IMR-90 (cell line): ENCODE measurements around the gene HYI. TPM values are rescaled to one million over a fixed set of nuclear protein-coding genes. Genes with fewer than 3 reads are reported as not detected.

Experiments
- ATAC-seq: fragments of 200-7000 bp; cut with Tn5 transposase; 2 replicates; pipeline ENCODE4 v1.9.1; 2020; ENCODE audit warnings: low read depth, mild to moderate bottlenecking, moderate library complexity
- BruUV-seq: library from RNA; stranded (reverse); fragments of 400-500 nt; replicated peaks from 2 replicates; lab custom pipeline; 2021; lab: Mats Ljungman, UMichigan
- CTCF ChIA-PET: fragments of 300-600 bp; formaldehyde crosslinking; extraction: SDS; loops from one replicate; lab custom pipeline; 2021; ENCODE audit warnings: antibody characterized with exemption; lab: Yijun Ruan, JAX
- POLR2A ChIA-PET: fragments of 300-600 bp; sonication (Branson Sonifier 250); formaldehyde crosslinking; loops from one replicate; lab custom pipeline; 2022; ENCODE audit warnings: antibody characterized with exemption; ENCODE audit not compliant: unreplicated experiment; lab: Charles Lee
- DNase-seq: peaks from one replicate; pipeline ENCODE4 v3.0.0; 2013
- H2AFZ ChIP-seq: replicated peaks from 2 replicates; pipeline ENCODE3; 2013; ENCODE audit warnings: low read length, mild to moderate bottlenecking; ENCODE audit not compliant: poor library complexity
- H2AK5ac ChIP-seq: 2 replicates; pipeline ENCODE4 v1.6.1; 2013; ENCODE audit warnings: low read depth, low read length, inconsistent platforms
- H2AK9ac ChIP-seq: replicated peaks from 2 replicates; pipeline ENCODE3; 2013; ENCODE audit warnings: mild to moderate bottlenecking, low read depth, low read length, moderate library complexity; ENCODE audit not compliant: poor library complexity
- H2BK120ac ChIP-seq: 2 replicates; pipeline ENCODE4 v1.6.1; 2013; ENCODE audit warnings: low read depth, low read length, inconsistent platforms
- H2BK15ac ChIP-seq: 3 replicates; pipeline ENCODE4 v1.6.1; 2013; ENCODE audit warnings: low read depth, low read length, inconsistent platforms
- H2BK20ac ChIP-seq: 2 replicates; pipeline ENCODE4 v1.6.1; 2013; ENCODE audit warnings: low read depth, mild to moderate bottlenecking, inconsistent platforms, low read length, moderate library complexity
- H2BK5ac ChIP-seq: 2 replicates; pipeline ENCODE4 v1.6.1; 2013; ENCODE audit warnings: mild to moderate bottlenecking, low read depth, low read length, inconsistent platforms; ENCODE audit not compliant: poor library complexity, severe bottlenecking
- H3K14ac ChIP-seq: replicated peaks from 2 replicates; pipeline ENCODE4 v1.6.1; 2013; ENCODE audit warnings: low read depth, low read length, inconsistent platforms
- H3K18ac ChIP-seq: 2 replicates; pipeline ENCODE4 v1.6.1; 2013; ENCODE audit warnings: low read depth, low read length, control low read depth
- H3K23ac ChIP-seq: 2 replicates; pipeline ENCODE4 v1.6.1; 2013; ENCODE audit warnings: low read depth, low read length, inconsistent platforms
- H3K27ac ChIP-seq: 2 replicates; pipeline ENCODE4 v1.5.1; 2013; ENCODE audit warnings: mild to moderate bottlenecking, control low read depth, low read length; ENCODE audit not compliant: insufficient read depth
- H3K27me3 ChIP-seq: 2 replicates; pipeline ENCODE4 v1.6.1; 2013; ENCODE audit warnings: low read length; ENCODE audit not compliant: control insufficient read depth, insufficient read depth
- H3K36me3 ChIP-seq: 2 replicates; pipeline ENCODE4 v1.6.1; 2013; ENCODE audit warnings: low read length, mixed read lengths; ENCODE audit not compliant: control insufficient read depth, insufficient read depth
- H3K4ac ChIP-seq: 2 replicates; pipeline ENCODE4 v1.6.1; 2013; ENCODE audit warnings: low read depth, low read length, inconsistent platforms
- H3K4me1 ChIP-seq: 2 replicates; pipeline ENCODE4 v1.6.1; 2013; ENCODE audit warnings: low read length, mixed read lengths; ENCODE audit not compliant: control insufficient read depth, insufficient read depth
- H3K4me2 ChIP-seq: 2 replicates; pipeline ENCODE4 v1.6.1; 2013; ENCODE audit warnings: low read depth, mild to moderate bottlenecking, control low read depth, low read length, moderate library complexity
- H3K4me3 ChIP-seq: 2 replicates; pipeline ENCODE4 v1.5.1; 2013; ENCODE audit warnings: low read depth, mild to moderate bottlenecking, control low read depth, low read length, moderate library complexity; ENCODE audit not compliant: insufficient read depth
- H3K56ac ChIP-seq: 2 replicates; pipeline ENCODE4 v1.6.1; 2013; ENCODE audit warnings: low read length, inconsistent platforms; ENCODE audit not compliant: insufficient read depth; ENCODE audit errors: extremely low read depth
- H3K79me1 ChIP-seq, 2 experiments: 2 replicates each; pipeline ENCODE4 v1.6.1; 2013; ENCODE audit warnings: low read length in 2 of 2, inconsistent platforms in 1 of 2, low read depth in 1 of 2
- H3K9ac ChIP-seq: 2 replicates; pipeline ENCODE4 v1.6.1; 2013; ENCODE audit warnings: low read depth, low read length, control low read depth
- H3K9me1 ChIP-seq: 2 replicates; pipeline ENCODE4 v1.6.1; 2013; ENCODE audit warnings: low read length, inconsistent platforms; ENCODE audit not compliant: insufficient read depth
- H3K9me3 ChIP-seq: 2 replicates; pipeline ENCODE4 v1.6.1; 2013; ENCODE audit warnings: low read length; ENCODE audit not compliant: control insufficient read depth, insufficient read depth
- H4K20me1 ChIP-seq: 2 replicates; pipeline ENCODE4 v1.6.1; 2013; ENCODE audit warnings: low read length, inconsistent platforms; ENCODE audit not compliant: insufficient read depth
- H4K5ac ChIP-seq: 2 replicates; pipeline ENCODE4 v1.6.1; 2013; ENCODE audit warnings: mild to moderate bottlenecking, low read depth, low read length, control low read depth
- H4K8ac ChIP-seq, 2 experiments: 2 replicates each; pipeline ENCODE4 v1.6.1; 2013; ENCODE audit warnings: low read depth in 2 of 2, low read length in 2 of 2, control low read depth in 1 of 2, inconsistent platforms in 1 of 2
- H4K91ac ChIP-seq: 2 replicates; pipeline ENCODE4 v1.6.1; 2013; ENCODE audit warnings: low read depth, low read length, inconsistent platforms; ENCODE audit not compliant: insufficient read depth
- BHLHE40 ChIP-seq: fragments of 150-350 bp; IDR thresholded peaks from 2 replicates; pipeline ENCODE4 v1.6.1; 2016; ENCODE audit warnings: mild to moderate bottlenecking, low read depth, low read length
- CEBPB ChIP-seq: IDR thresholded peaks from 2 replicates; pipeline ENCODE4 v1.6.1; 2012; ENCODE audit warnings: low read depth, low read length, improper control_type of control experiment
- CHD1 ChIP-seq: IDR thresholded peaks from 2 replicates; pipeline ENCODE4 v1.6.1; 2012; ENCODE audit warnings: low read depth, low read length, improper control_type of control experiment
- CTCF ChIP-seq: conservative IDR thresholded peaks from 2 replicates; pipeline ENCODE4 v1.5.1; 2012; ENCODE audit warnings: mild to moderate bottlenecking, low read depth, low read length, improper control_type of control experiment
- ELK1 ChIP-seq: fragments of 150-350 bp; IDR thresholded peaks from 2 replicates; pipeline ENCODE4 v1.6.1; 2016; ENCODE audit warnings: low read depth, mild to moderate bottlenecking, low read length, moderate library complexity, borderline replicate concordance
- FOS ChIP-seq: fragments of 150-350 bp; IDR thresholded peaks from 2 replicates; pipeline ENCODE4 v1.6.1; 2016; ENCODE audit warnings: low read depth, low read length
- MXI1 ChIP-seq: IDR thresholded peaks from 2 replicates; pipeline ENCODE4 v1.6.1; 2012; ENCODE audit warnings: low read depth, mild to moderate bottlenecking, low read length, moderate library complexity, borderline replicate concordance
- NFE2L2 ChIP-seq: fragments of 150-350 bp; IDR thresholded peaks from 2 replicates; pipeline ENCODE4 v1.6.1; 2016; ENCODE audit warnings: low read depth, mild to moderate bottlenecking, low read length
- POLR2A ChIP-seq: IDR thresholded peaks from 2 replicates; pipeline ENCODE4 v1.6.1; 2012; ENCODE audit warnings: mild to moderate bottlenecking, low read depth, low read length
- RAD21 ChIP-seq: IDR thresholded peaks from 2 replicates; pipeline ENCODE4 v1.6.1; 2012; ENCODE audit warnings: low read length, improper control_type of control experiment
- RCOR1 ChIP-seq: IDR thresholded peaks from 2 replicates; pipeline ENCODE4 v1.6.1; 2012; ENCODE audit warnings: mild to moderate bottlenecking, low read length, improper control_type of control experiment; ENCODE audit not compliant: insufficient replicate concordance
- RFX5 ChIP-seq: IDR thresholded peaks from 2 replicates; pipeline ENCODE4 v1.8.0; 2012; ENCODE audit warnings: low read depth, mild to moderate bottlenecking, low read length, moderate library complexity
- SMC3 ChIP-seq: fragments of 150-350 bp; IDR thresholded peaks from 2 replicates; pipeline ENCODE4 v1.6.1; 2016; ENCODE audit warnings: low read depth, mild to moderate bottlenecking, antibody characterized with exemption, low read length, moderate library complexity
- USF2 ChIP-seq: fragments of 150-350 bp; IDR thresholded peaks from 2 replicates; pipeline ENCODE4 v1.6.1; 2017; ENCODE audit warnings: mild to moderate bottlenecking, antibody characterized with exemption, low read length, low read depth
- WGBS, 2 experiments: methylation state at CpG; one replicate each; pipeline versions ENCODE4 v1.1.5 to v1.1.7; 2013; ENCODE audit warnings: missing lambda C conversion rate in 2 of 2; ENCODE audit not compliant: insufficient read length in 1 of 2; ENCODE audit errors: extremely low coverage in 2 of 2; 5-methylcytosine and 5-hydroxymethylcytosine counted together
- dilution Hi-C: fragments of 300-500 bp; cut with HindIII; formaldehyde crosslinking; loops from one replicate; pipeline ENCODE4 v1.14.3; 2018; ENCODE audit warnings: low sequenced_read_pairs; ENCODE audit not compliant: unreplicated experiment
- in situ Hi-C: fragments of 300-500 bp; cut with MboI; formaldehyde crosslinking; loops from 3 replicates; pipeline ENCODE4 v1.14.3; 2019; ENCODE audit warnings: low sequenced_read_pairs, inconsistent platforms, mixed read lengths
- intact Hi-C: fragments of 100-400 bp; cut with micrococcal nuclease; formaldehyde crosslinking; loops from 2 replicates; pipeline ENCODE4 v1.10.0; 2022
- polyA plus RNA-seq, 3 experiments: library from polyadenylated mRNA; depleted of rRNA; stranded (reverse); fragments of >200 nt; gene quantifications; 2 replicates each; pipeline ENCODE4 v1.2.3, GENCODE V29; 2012; ENCODE audit warnings: low replicate concordance in 1 of 3
- total RNA-seq: library from RNA; depleted of rRNA; stranded (reverse); fragments of >200 nt; gene quantifications from 2 replicates; pipeline ENCODE4 v1.2.3, GENCODE V29; 2012

The HYI gene
- total and polyA plus RNA-seq, 2 of the 4 experiments (the other 2 are of a cell fraction): 21.5 to 53.7 TPM

GRCh38 chr1:43439781-43440180, 13.9 kb downstream of the HYI start:
- no TSS peak for BruUV-seq
- Histone ChIP-seq H3K18ac (no peak overlapping the region), H4K20me1 (no peaks in the 10 kb centered on the region; the same call in 1 of the 2 replicates), H2BK5ac (no peak overlapping the region), H2BK15ac (no peak overlapping the region), H4K5ac (no peak overlapping the region), H2BK20ac (no peak overlapping the region), H2BK120ac (no peak overlapping the region), H4K91ac (no peak overlapping the region), H3K56ac (no peak overlapping the region), H2AFZ (no peak overlapping the region), H3K4ac (no peak overlapping the region), H3K9me1 (peaks cover 15% of the 10 kb centered on the region), H3K79me1 (peaks cover 0 to 8% of the 10 kb centered on the region in 2 experiments; a peak in 2 of 4 replicates), H3K4me2 (no peak overlapping the region), H3K23ac (no peak overlapping the region), H3K4me3 (no peak overlapping the region), H3K9ac (no peak overlapping the region), H4K8ac (no peak overlapping the region), H3K14ac (no peak overlapping the region), H3K9me3 (no peaks in the 10 kb centered on the region), H3K27me3 (no peaks in the 10 kb centered on the region), H2AK9ac (no peak overlapping the region), H2AK5ac (no peak overlapping the region), H3K36me3 (peaks cover 73% of the 10 kb centered on the region), H3K27ac (no peak overlapping the region), H3K4me1 (peaks cover 4% of the 10 kb centered on the region; the same call in 1 of the 2 replicates)
- POLR2A ChIA-PET: no interaction called here
- dilution Hi-C loops: no loop called here
- no CpG with 5 or more reads among the region's 7 CpGs for WGBS, 2 experiments
- CTCF ChIA-PET: no interaction called here
- ATAC-seq (no peak), DNase-seq (no peak)
- TF ChIP-seq RAD21: no peak
- TF ChIP-seq FOS: no peak
- no peak for TF ChIP-seq CHD1
- TF ChIP-seq CTCF: no peak
- no peak for TF ChIP-seq BHLHE40
- TF ChIP-seq NFE2L2: no peak
- TF ChIP-seq POLR2A: no peak
- no peak for TF ChIP-seq RFX5
- TF ChIP-seq MXI1: no peak
- no peak for TF ChIP-seq SMC3
- TF ChIP-seq CEBPB: no peak
- TF ChIP-seq ELK1: no peak
- no peak for TF ChIP-seq RCOR1
- no peak for TF ChIP-seq USF2
- in situ Hi-C loops: no loop called here
- intact Hi-C loops: no loop called here
